BLaER1 (cell line): Measurements from ENCODE around the gene NR2F2.

Source experiments
- H3K27ac ChIP-seq: shearing (Covaris generic); formaldehyde crosslinking; 2 replicates; pipeline ENCODE4 v1.8.1; 2022
- H3K27me3 ChIP-seq: shearing (Covaris generic); formaldehyde crosslinking; 2 replicates; pipeline ENCODE4 v1.8.1; 2022
- H3K36me3 ChIP-seq: shearing (Covaris generic); formaldehyde crosslinking; 2 replicates; pipeline ENCODE4 v1.8.1; 2022
- H3K4me1 ChIP-seq: shearing (Covaris generic); formaldehyde crosslinking; 2 replicates; pipeline ENCODE4 v1.8.1; 2022
- H3K4me2 ChIP-seq: shearing (Covaris generic); formaldehyde crosslinking; 2 replicates; pipeline ENCODE4 v1.8.1; 2022
- H3K4me3 ChIP-seq: shearing (Covaris generic); formaldehyde crosslinking; 2 replicates; pipeline ENCODE4 v1.8.1; 2022
- H3K9ac ChIP-seq: shearing (Covaris generic); formaldehyde crosslinking; 2 replicates; pipeline ENCODE4 v1.8.1; 2022
- H3K9me3 ChIP-seq: shearing (Covaris generic); formaldehyde crosslinking; 2 replicates; pipeline ENCODE4 v1.8.1; 2022
- H4K20me1 ChIP-seq: shearing (Covaris generic); formaldehyde crosslinking; 2 replicates; pipeline ENCODE4 v1.8.1; 2022
- Cebpa-rat ChIP-seq: shearing (Covaris generic); IDR thresholded peaks from 2 replicates; pipeline ENCODE4 v1.8.1; 2022

NR2F2 gene

GRCh38 chr15:96324940-96325540, 5.5 kb upstream of the NR2F2 start:
- Histone ChIP-seq H3K4me3 (no peak overlapping the region), H3K4me2 (no peak overlapping the region), H3K27me3 (peaks cover 100% of the 10 kb centered on the region), H3K27ac (no peak overlapping the region), H3K4me1 (no peaks in the 10 kb centered on the region), H4K20me1 (peaks cover 85% of the 10 kb centered on the region), H3K9ac (no peak overlapping the region), H3K9me3 (peaks cover 32% of the 10 kb centered on the region), H3K36me3 (no peaks in the 10 kb centered on the region)
- TF ChIP-seq Cebpa-rat: no peak

GRCh38 chr15:96325541-96326327, 4.8 kb upstream of the NR2F2 start:
- H3K36me3 ChIP-seq: no peaks in the 10 kb centered on the region
- H3K9ac ChIP-seq: no peak overlapping the region
- H3K9me3 ChIP-seq: peaks cover 37% of the 10 kb centered on the region
- H3K4me2 ChIP-seq: no peak overlapping the region
- H4K20me1 ChIP-seq: peaks cover 85% of the 10 kb centered on the region
- H3K4me1 ChIP-seq: no peaks in the 10 kb centered on the region
- no peak overlapping the region for H3K4me3 ChIP-seq
- H3K27me3 ChIP-seq: peaks cover 100% of the 10 kb centered on the region
- no peak overlapping the region for H3K27ac ChIP-seq
- TF ChIP-seq Cebpa-rat: no peak

GRCh38 chr15:96326328-96327154, 4.0 kb upstream of the NR2F2 start:
- H3K9ac ChIP-seq: no peak overlapping the region
- H3K27ac ChIP-seq: no peak overlapping the region
- H4K20me1 ChIP-seq: peaks cover 81% of the 10 kb centered on the region
- TF ChIP-seq Cebpa-rat: no peak
- no peaks in the 10 kb centered on the region for H3K4me1 ChIP-seq
- H3K9me3 ChIP-seq: peaks cover 41% of the 10 kb centered on the region
- no peak overlapping the region for H3K4me2 ChIP-seq
- H3K27me3 ChIP-seq: peaks cover 100% of the 10 kb centered on the region
- H3K36me3 ChIP-seq: no peaks in the 10 kb centered on the region
- H3K4me3 ChIP-seq: no peak overlapping the region

GRCh38 chr15:96327155-96327741, 3.3 kb upstream of the NR2F2 start:
- H3K4me1 ChIP-seq: no peaks in the 10 kb centered on the region
- H3K27me3 ChIP-seq: peaks cover 98% of the 10 kb centered on the region
- H3K4me3 ChIP-seq: no peak overlapping the region
- no peak for TF ChIP-seq Cebpa-rat
- H3K4me2 ChIP-seq: no peak overlapping the region
- peaks cover 74% of the 10 kb centered on the region for H4K20me1 ChIP-seq
- H3K36me3 ChIP-seq: no peaks in the 10 kb centered on the region
- no peak overlapping the region for H3K27ac ChIP-seq
- peaks cover 41% of the 10 kb centered on the region for H3K9me3 ChIP-seq
- H3K9ac ChIP-seq: no peak overlapping the region

- no peak for TF ChIP-seq Cebpa-rat
- Histone ChIP-seq H3K36me3 (no peaks in the 10 kb centered on the region), H3K27ac (no peak overlapping the region), H4K20me1 (peaks cover 63% of the 10 kb centered on the region), H3K4me2 (no peak overlapping the region), H3K27me3 (peaks cover 98% of the 10 kb centered on the region), H3K4me1 (no peaks in the 10 kb centered on the region), H3K4me3 (no peak overlapping the region), H3K9me3 (peaks cover 40% of the 10 kb centered on the region), H3K9ac (no peak overlapping the region)
These were observed 2.2 kb upstream of the NR2F2 start for GRCh38 chr15:96328181-96328876.

GRCh38 chr15:96328877-96329195, 1.7 kb upstream of the NR2F2 start:
- Histone ChIP-seq H4K20me1 (peaks cover 59% of the 10 kb centered on the region), H3K36me3 (no peaks in the 10 kb centered on the region), H3K9ac (no peak overlapping the region), H3K4me3 (no peak overlapping the region), H3K4me2 (no peak overlapping the region), H3K4me1 (no peaks in the 10 kb centered on the region), H3K9me3 (peaks cover 42% of the 10 kb centered on the region), H3K27ac (no peak overlapping the region), H3K27me3 (peaks cover 98% of the 10 kb centered on the region)
- TF ChIP-seq Cebpa-rat: no peak

GRCh38 chr15:96329403-96329981, 1.0 kb upstream of the NR2F2 start:
- Histone ChIP-seq H3K4me3 (no peak overlapping the region), H3K9me3 (peaks cover 48% of the 10 kb centered on the region), H3K4me2 (no peak overlapping the region), H3K4me1 (no peaks in the 10 kb centered on the region), H3K27ac (no peak overlapping the region), H4K20me1 (peaks cover 53% of the 10 kb centered on the region), H3K9ac (no peak overlapping the region), H3K27me3 (peaks cover 98% of the 10 kb centered on the region), H3K36me3 (no peaks in the 10 kb centered on the region)
- no peak for TF ChIP-seq Cebpa-rat

GRCh38 chr15:96330064-96330449, 443 bp upstream of the NR2F2 start:
- TF ChIP-seq Cebpa-rat: no peak
- Histone ChIP-seq H3K9ac (no peak overlapping the region), H3K4me1 (no peaks in the 10 kb centered on the region), H3K27ac (no peak overlapping the region), H3K36me3 (no peaks in the 10 kb centered on the region), H3K4me3 (no peak overlapping the region), H3K4me2 (no peak overlapping the region), H3K9me3 (peaks cover 50% of the 10 kb centered on the region), H3K27me3 (peaks cover 98% of the 10 kb centered on the region), H4K20me1 (peaks cover 53% of the 10 kb centered on the region)
